SW 1271 (cell line): ENCODE results near the gene C8A.

ENCODE experiments used
- DNase-seq, 2 experiments: peaks; one replicate each; lab custom pipeline; 2025; lab: John Stamatoyannopoulos, UW

C8A gene

GRCh38 chr1:56837244-56837939, 17.2 kb upstream of the C8A start:
- no peak for DNase-seq

GRCh38 chr1:56838759-56839158, 15.8 kb upstream of the C8A start:
- DNase-seq: no peak

GRCh38 chr1:56843544-56843943, 11.1 kb upstream of the C8A start:
- no peak for DNase-seq

GRCh38 chr1:56844545-56845136, 10.0 kb upstream of the C8A start:
- DNase-seq: no peak

GRCh38 chr1:56845343-56845742, 9.3 kb upstream of the C8A start:
- no peak for DNase-seq

GRCh38 chr1:56849750-56850149, 4.8 kb upstream of the C8A start:
- no peak for DNase-seq

GRCh38 chr1:56850411-56850810, 4.2 kb upstream of the C8A start:
- no peak for DNase-seq

GRCh38 chr1:56850922-56851321, 3.7 kb upstream of the C8A start:
- DNase-seq: no peak

- no peak for DNase-seq
Observed at GRCh38 chr1:56852476-56852875, 2.1 kb upstream of the C8A start.

- no peak for DNase-seq
Observed at GRCh38 chr1:56855190-56855589, 593 bp downstream of the C8A start.

- no peak for DNase-seq
Observed at GRCh38 chr1:56856186-56856585, 1.6 kb downstream of the C8A start.

- no peak for DNase-seq
Observed at GRCh38 chr1:56859287-56859686, 4.7 kb downstream of the C8A start.

GRCh38 chr1:56863265-56863992, 8.8 kb downstream of the C8A start:
- no peak for DNase-seq

- DNase-seq: no peak
Observed at GRCh38 chr1:56864430-56864829, 9.8 kb downstream of the C8A start.

GRCh38 chr1:56866656-56867055, 12.1 kb downstream of the C8A start:
- no peak for DNase-seq

GRCh38 chr1:56867491-56867890, 12.9 kb downstream of the C8A start:
- DNase-seq: no peak

GRCh38 chr1:56868761-56869160, 14.2 kb downstream of the C8A start:
- no peak for DNase-seq

- no peak for DNase-seq
Observed at GRCh38 chr1:56872597-56872996, 18.0 kb downstream of the C8A start.

- DNase-seq: no peak
Observed at GRCh38 chr1:56873213-56873612, 18.6 kb downstream of the C8A start.

- DNase-seq: no peak
Observed at GRCh38 chr1:56874689-56875088, 20.1 kb downstream of the C8A start.

- DNase-seq: no peak
Observed at GRCh38 chr1:56877973-56878372, 23.4 kb downstream of the C8A start.

GRCh38 chr1:56880774-56881173, 26.2 kb downstream of the C8A start:
- no peak for DNase-seq

GRCh38 chr1:56881417-56881816, 26.8 kb downstream of the C8A start:
- DNase-seq: no peak
